GM12878 (cell line): ENCODE results near the gene FAM161A. TPM values are rescaled to one million over a fixed set of nuclear protein-coding genes. Genes with fewer than 3 reads are reported as not detected.

Experiments used
- EGR1 ChIP-seq, 2 experiments: IDR thresholded peaks; 1 replicate in 1 of 2; 2 replicates in 1 of 2; pipeline ENCODE4 v1.6.1; 2011 to 2012; ENCODE audit warnings: low read depth in 2 of 2, low read length in 2 of 2, borderline replicate concordance in 1 of 2, mild to moderate bottlenecking in 1 of 2, moderate library complexity in 1 of 2
- EP300 ChIP-seq, 2 experiments: fragments of 150-350 bp in 1 of 2; IDR thresholded peaks; 2 replicates each; pipeline ENCODE4 v1.6.1; 2011 to 2012; ENCODE audit warnings: low read depth in 2 of 2, low read length in 2 of 2, borderline replicate concordance in 1 of 2, improper control_type of control experiment in 1 of 2, inconsistent platforms in 1 of 2; ENCODE audit not compliant: control insufficient read depth in 1 of 2
- ESRRA ChIP-seq: IDR thresholded peaks from 2 replicates; pipeline ENCODE4 v1.6.1; 2012; ENCODE audit warnings: mild to moderate bottlenecking, low read length, improper control_type of control experiment
- KDM1A ChIP-seq: fragments of 200-600 bp; sonication (generic); IDR thresholded peaks from 2 replicates; pipeline ENCODE4 v1.6.1; 2016; ENCODE audit warnings: borderline replicate concordance
- NR2C1 ChIP-seq: fragments of 450-650 bp; IDR thresholded peaks from 2 replicates; pipeline ENCODE4 v1.6.1; 2017; ENCODE audit warnings: antibody characterized with exemption, mild to moderate bottlenecking, moderate library complexity
- NR2F1 ChIP-seq: fragments of 450-650 bp; conservative IDR thresholded peaks from 2 replicates; pipeline ENCODE4 v1.6.1; 2017; ENCODE audit warnings: mild to moderate bottlenecking
- PAX5 ChIP-seq: IDR thresholded peaks from 2 replicates; pipeline ENCODE4 v1.6.1; 2011; ENCODE audit warnings: low read depth, low read length, borderline replicate concordance
- SMC3 ChIP-seq: IDR thresholded peaks from 2 replicates; pipeline ENCODE4 v1.6.1; 2011; ENCODE audit warnings: low read length, improper control_type of control experiment, borderline replicate concordance
- SPI1 ChIP-seq: IDR thresholded peaks from 2 replicates; pipeline ENCODE4 v1.6.1; 2011; ENCODE audit warnings: low read depth, mild to moderate bottlenecking, low read length, moderate library complexity, borderline replicate concordance; ENCODE audit not compliant: insufficient read depth
- SREBF2 ChIP-seq: IDR thresholded peaks from 2 replicates; pipeline ENCODE4 v1.6.1; 2012; ENCODE audit warnings: mild to moderate bottlenecking, low read length
- ZNF24 ChIP-seq: fragments of 450-650 bp; IDR thresholded peaks from 2 replicates; pipeline ENCODE4 v1.6.1; 2017; ENCODE audit warnings: antibody characterized with exemption, mild to moderate bottlenecking
- ZNF274 ChIP-seq: IDR thresholded peaks from one replicate; pipeline ENCODE4 v1.8.0; 2011; ENCODE audit not compliant: insufficient read length, insufficient read depth
- polyA plus RNA-seq, 11 experiments: library from polyadenylated mRNA; depleted of rRNA in 4 of 11; unstranded in 6 of 11; stranded (reverse) in 5 of 11; fragments of >200 nt; fragmentation: Nextera tagmentation in 4 of 11; fragmentation: Illumina TruSeq in 1 of 11; extraction: Ambion mirVana in 4 of 11; extraction: Trizol in 1 of 11; gene quantifications; 1 replicate in 1 of 11; 2 replicates in 10 of 11; pipeline versions ENCODE4 v1.2.1 to v1.2.3, GENCODE V29; 2011 to 2016; ENCODE audit warnings: inconsistent platforms in 2 of 11, missing spikeins in 2 of 11, low read depth in 1 of 11
- total RNA-seq, 4 experiments: library from RNA; depleted of rRNA in 3 of 4; stranded (reverse); fragments of >200 nt in 3 of 4; fragmentation: Illumina TruSeq in 1 of 4; extraction: Trizol in 1 of 4; gene quantifications; 2 replicates each; pipeline versions ENCODE4 v1.2.1 to v1.2.3, GENCODE V29; 2013 to 2021
- TF ChIP-seq, protein P1 (sequence below): fragments of 450-650 bp; IDR thresholded peaks from 2 replicates; pipeline ENCODE4 v1.6.1; 2017; ENCODE audit warnings: mild to moderate bottlenecking, moderate library complexity
- TF ChIP-seq, protein P2 (sequence below): fragments of 450-650 bp; formaldehyde crosslinking; IDR thresholded peaks from 2 replicates; pipeline ENCODE4 v1.5.0; 2022; ENCODE audit warnings: mild to moderate bottlenecking, missing genetic modification characterization
- TF ChIP-seq, protein P3 (sequence below), 3 experiments: IDR thresholded peaks in 2 of 3; conservative IDR thresholded peaks in 1 of 3; 2 replicates each; pipeline ENCODE4 v1.5.1; 2011; ENCODE audit warnings: low read depth in 3 of 3, low read length in 3 of 3, mild to moderate bottlenecking in 3 of 3, control low read depth in 2 of 3, moderate library complexity in 2 of 3, inconsistent platforms in 1 of 3, mixed read lengths in 1 of 3; ENCODE audit not compliant: control insufficient read depth in 2 of 3, insufficient read depth in 1 of 3; ENCODE audit errors: extremely low read depth in 1 of 3
- TF ChIP-seq, protein P4 (sequence below): IDR thresholded peaks from 2 replicates; pipeline ENCODE4 v1.6.1; 2011; ENCODE audit warnings: mild to moderate bottlenecking, low read depth, low read length, moderate library complexity; ENCODE audit not compliant: insufficient replicate concordance

The FAM161A gene
- total and polyA plus RNA-seq, 10 of the 15 experiments (the other 5 are each of a cell fraction or from before 2014, with no cell fraction given): 2.2 to 12.2 (median 8.9) TPM

DNA sequence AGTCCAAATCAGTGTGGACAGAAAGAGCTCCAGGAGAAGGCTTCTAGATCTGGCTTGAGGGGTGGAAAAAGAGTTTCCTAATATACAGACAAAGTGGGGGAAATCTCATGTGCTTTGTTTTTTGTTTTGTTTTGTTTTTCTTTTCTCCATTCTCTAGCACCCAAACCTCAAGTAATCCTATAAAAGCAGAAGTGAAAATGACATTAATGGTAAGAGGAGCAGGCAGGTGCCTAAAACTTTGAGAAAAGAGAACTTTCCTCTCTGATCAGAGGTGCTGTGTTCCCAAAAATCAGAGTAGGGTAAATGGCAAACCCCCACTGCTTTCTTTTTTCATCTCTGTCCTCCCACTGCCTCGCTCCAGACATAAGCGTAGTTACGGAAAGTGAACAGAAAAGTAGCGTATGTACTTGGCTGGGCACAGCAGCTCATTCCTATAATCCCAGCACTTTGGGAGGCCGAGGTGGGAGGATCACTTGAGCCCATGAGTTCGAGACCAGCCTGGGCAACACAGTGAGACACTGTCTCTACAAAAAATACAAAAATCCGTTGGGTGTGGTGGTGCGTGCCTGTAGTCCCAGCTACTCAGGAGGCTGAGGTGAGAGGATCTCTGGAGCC lies 77.8 kb downstream of the FAM161A start (continued):
- TF ChIP-seq, protein P1, sequence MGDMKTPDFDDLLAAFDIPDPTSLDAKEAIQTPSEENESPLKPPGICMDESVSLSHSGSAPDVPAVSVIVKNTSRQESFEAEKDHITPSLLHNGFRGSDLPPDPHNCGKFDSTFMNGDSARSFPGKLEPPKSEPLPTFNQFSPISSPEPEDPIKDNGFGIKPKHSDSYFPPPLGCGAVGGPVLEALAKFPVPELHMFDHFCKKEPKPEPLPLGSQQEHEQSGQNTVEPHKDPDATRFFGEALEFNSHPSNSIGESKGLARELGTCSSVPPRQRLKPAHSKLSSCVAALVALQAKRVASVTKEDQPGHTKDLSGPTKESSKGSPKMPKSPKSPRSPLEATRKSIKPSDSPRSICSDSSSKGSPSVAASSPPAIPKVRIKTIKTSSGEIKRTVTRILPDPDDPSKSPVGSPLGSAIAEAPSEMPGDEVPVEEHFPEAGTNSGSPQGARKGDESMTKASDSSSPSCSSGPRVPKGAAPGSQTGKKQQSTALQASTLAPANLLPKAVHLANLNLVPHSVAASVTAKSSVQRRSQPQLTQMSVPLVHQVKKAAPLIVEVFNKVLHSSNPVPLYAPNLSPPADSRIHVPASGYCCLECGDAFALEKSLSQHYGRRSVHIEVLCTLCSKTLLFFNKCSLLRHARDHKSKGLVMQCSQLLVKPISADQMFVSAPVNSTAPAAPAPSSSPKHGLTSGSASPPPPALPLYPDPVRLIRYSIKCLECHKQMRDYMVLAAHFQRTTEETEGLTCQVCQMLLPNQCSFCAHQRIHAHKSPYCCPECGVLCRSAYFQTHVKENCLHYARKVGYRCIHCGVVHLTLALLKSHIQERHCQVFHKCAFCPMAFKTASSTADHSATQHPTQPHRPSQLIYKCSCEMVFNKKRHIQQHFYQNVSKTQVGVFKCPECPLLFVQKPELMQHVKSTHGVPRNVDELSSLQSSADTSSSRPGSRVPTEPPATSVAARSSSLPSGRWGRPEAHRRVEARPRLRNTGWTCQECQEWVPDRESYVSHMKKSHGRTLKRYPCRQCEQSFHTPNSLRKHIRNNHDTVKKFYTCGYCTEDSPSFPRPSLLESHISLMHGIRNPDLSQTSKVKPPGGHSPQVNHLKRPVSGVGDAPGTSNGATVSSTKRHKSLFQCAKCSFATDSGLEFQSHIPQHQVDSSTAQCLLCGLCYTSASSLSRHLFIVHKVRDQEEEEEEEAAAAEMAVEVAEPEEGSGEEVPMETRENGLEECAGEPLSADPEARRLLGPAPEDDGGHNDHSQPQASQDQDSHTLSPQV: no peak
- TF ChIP-seq ZNF24 (no peak), SMC3 (no peak), ESRRA (no peak), SPI1 (peak; percentile 98), NR2F1 (peak; percentile 47; the same call in 1 of the 2 replicates), SREBF2 (no peak), EGR1 (IDR thresholded peaks at IDR 0.05; ENCODE audit: borderline replicate concordance in 1 of 2, low read depth in 2 of 2, low read length in 2 of 2) (no peak), EP300 (IDR thresholded peaks at IDR 0.05; ENCODE audit: borderline replicate concordance in 1 of 2, control insufficient read depth in 1 of 2, low read depth in 2 of 2, low read length in 2 of 2) (peak; percentile 77 to 78; a peak in 3 of 4 replicates), KDM1A (no peak), ZNF274 (no peak), PAX5 (no peak), NR2C1 (no peak)
- TF ChIP-seq, protein P2, sequence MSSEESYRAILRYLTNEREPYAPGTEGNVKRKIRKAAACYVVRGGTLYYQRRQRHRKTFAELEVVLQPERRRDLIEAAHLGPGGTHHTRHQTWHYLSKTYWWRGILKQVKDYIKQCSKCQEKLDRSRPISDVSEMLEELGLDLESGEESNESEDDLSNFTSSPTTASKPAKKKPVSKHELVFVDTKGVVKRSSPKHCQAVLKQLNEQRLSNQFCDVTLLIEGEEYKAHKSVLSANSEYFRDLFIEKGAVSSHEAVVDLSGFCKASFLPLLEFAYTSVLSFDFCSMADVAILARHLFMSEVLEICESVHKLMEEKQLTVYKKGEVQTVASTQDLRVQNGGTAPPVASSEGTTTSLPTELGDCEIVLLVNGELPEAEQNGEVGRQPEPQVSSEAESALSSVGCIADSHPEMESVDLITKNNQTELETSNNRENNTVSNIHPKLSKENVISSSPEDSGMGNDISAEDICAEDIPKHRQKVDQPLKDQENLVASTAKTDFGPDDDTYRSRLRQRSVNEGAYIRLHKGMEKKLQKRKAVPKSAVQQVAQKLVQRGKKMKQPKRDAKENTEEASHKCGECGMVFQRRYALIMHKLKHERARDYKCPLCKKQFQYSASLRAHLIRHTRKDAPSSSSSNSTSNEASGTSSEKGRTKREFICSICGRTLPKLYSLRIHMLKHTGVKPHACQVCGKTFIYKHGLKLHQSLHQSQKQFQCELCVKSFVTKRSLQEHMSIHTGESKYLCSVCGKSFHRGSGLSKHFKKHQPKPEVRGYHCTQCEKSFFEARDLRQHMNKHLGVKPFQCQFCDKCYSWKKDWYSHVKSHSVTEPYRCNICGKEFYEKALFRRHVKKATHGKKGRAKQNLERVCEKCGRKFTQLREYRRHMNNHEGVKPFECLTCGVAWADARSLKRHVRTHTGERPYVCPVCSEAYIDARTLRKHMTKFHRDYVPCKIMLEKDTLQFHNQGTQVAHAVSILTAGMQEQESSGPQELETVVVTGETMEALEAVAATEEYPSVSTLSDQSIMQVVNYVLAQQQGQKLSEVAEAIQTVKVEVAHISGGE (CRISPR knock-in tag): no peak
- TF ChIP-seq, protein P3, sequence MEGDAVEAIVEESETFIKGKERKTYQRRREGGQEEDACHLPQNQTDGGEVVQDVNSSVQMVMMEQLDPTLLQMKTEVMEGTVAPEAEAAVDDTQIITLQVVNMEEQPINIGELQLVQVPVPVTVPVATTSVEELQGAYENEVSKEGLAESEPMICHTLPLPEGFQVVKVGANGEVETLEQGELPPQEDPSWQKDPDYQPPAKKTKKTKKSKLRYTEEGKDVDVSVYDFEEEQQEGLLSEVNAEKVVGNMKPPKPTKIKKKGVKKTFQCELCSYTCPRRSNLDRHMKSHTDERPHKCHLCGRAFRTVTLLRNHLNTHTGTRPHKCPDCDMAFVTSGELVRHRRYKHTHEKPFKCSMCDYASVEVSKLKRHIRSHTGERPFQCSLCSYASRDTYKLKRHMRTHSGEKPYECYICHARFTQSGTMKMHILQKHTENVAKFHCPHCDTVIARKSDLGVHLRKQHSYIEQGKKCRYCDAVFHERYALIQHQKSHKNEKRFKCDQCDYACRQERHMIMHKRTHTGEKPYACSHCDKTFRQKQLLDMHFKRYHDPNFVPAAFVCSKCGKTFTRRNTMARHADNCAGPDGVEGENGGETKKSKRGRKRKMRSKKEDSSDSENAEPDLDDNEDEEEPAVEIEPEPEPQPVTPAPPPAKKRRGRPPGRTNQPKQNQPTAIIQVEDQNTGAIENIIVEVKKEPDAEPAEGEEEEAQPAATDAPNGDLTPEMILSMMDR (IDR thresholded peaks at IDR 0.05 in 2 of 3, conservative IDR thresholded peaks at IDR 0.05 in 1 of 3; ENCODE audit: control insufficient read depth in 2 of 3, extremely low read depth in 1 of 3, insufficient read depth in 1 of 3, low read depth in 3 of 3, low read length in 3 of 3): no peak
- TF ChIP-seq, protein P4, sequence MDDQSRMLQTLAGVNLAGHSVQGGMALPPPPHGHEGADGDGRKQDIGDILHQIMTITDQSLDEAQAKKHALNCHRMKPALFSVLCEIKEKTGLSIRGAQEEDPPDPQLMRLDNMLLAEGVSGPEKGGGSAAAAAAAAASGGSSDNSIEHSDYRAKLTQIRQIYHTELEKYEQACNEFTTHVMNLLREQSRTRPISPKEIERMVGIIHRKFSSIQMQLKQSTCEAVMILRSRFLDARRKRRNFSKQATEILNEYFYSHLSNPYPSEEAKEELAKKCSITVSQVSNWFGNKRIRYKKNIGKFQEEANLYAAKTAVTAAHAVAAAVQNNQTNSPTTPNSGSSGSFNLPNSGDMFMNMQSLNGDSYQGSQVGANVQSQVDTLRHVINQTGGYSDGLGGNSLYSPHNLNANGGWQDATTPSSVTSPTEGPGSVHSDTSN: no peak
